ENCODE data around the gene ULBP1.

- TF ChIP-seq CTCF (IDR thresholded peaks at IDR 0.05): peak; percentile 49 to 80 (median 78)
- TF ChIP-seq POLR2AphosphoS5 (IDR thresholded peaks at IDR 0.05): no peak
- TF ChIP-seq POLR2A (IDR thresholded peaks at IDR 0.05): no peak
Measured at GRCh38 chr6:150016324-150017185, 52.8 kb downstream of the ULBP1 start.

All from gastroesophageal sphincter (tissue), 3 donors.